Activated CD8-positive, alpha-beta T cell treated with anti-CD3 and anti-CD28 coated beads, Interleukin-2, amount 10 ng/mL, durations not matched to agents 7 days and 5 days (primary cell): Measurements from ENCODE around the gene PPP1R8. TPM values are rescaled to one million over a fixed set of nuclear protein-coding genes. Genes with fewer than 3 reads are reported as not detected.
"Not testable (repeated sequence)": the region's sequence is repeated elsewhere in the genome, so short reads cannot be mapped to it uniquely, and the experiment has no call there.

Experiments
- ATAC-seq: fragments of 150-1000 bp; cut with Tn5 transposase; one replicate; pipeline ENCODE4 v1.10.0; 2021; ENCODE audit warnings: moderate library complexity
- CTCF ChIA-PET: fragments of 350-600 bp; sonication (Branson Sonifier 250); formaldehyde crosslinking; loops from one replicate; lab custom pipeline; 2021; ENCODE audit warnings: antibody characterized with exemption; lab: Charles Lee
- POLR2A ChIA-PET: fragments of 350-600 bp; sonication (Branson Sonifier 250); formaldehyde crosslinking; loops from one replicate; lab custom pipeline; 2021; ENCODE audit warnings: antibody characterized with exemption; lab: Charles Lee
- DNase-seq: peaks from one replicate; pipeline ENCODE4 v3.0.0-alpha.2; 2020
- H3K27ac Mint-ChIP-seq: one replicate; pipeline ENCODE4 v1.8.0; 2021; ENCODE audit warnings: mild to moderate bottlenecking, mixed read lengths
- H3K27me3 Mint-ChIP-seq: one replicate; pipeline ENCODE4 v1.8.0; 2021; ENCODE audit warnings: low read depth, mixed read lengths
- H3K36me3 Mint-ChIP-seq: one replicate; pipeline ENCODE4 v1.8.0; 2021; ENCODE audit warnings: low read depth, mixed read lengths
- H3K4me1 Mint-ChIP-seq: one replicate; pipeline ENCODE4 v1.8.0; 2021; ENCODE audit warnings: low read depth, mixed read lengths
- H3K4me3 Mint-ChIP-seq: one replicate; pipeline ENCODE4 v1.8.0; 2021; ENCODE audit warnings: mild to moderate bottlenecking, mixed read lengths
- H3K9me3 Mint-ChIP-seq: one replicate; pipeline ENCODE4 v1.8.0; 2022; ENCODE audit warnings: mixed read lengths; ENCODE audit not compliant: insufficient read depth
- total RNA-seq, 2 experiments: library from RNA; stranded (reverse); gene quantifications; one replicate each; pipeline ENCODE4 v1.2.3, GENCODE V29; 2021

The PPP1R8 gene
- total RNA-seq, 2 experiments from 2014 or later = 61.4 to 66.6 TPM

DNA sequence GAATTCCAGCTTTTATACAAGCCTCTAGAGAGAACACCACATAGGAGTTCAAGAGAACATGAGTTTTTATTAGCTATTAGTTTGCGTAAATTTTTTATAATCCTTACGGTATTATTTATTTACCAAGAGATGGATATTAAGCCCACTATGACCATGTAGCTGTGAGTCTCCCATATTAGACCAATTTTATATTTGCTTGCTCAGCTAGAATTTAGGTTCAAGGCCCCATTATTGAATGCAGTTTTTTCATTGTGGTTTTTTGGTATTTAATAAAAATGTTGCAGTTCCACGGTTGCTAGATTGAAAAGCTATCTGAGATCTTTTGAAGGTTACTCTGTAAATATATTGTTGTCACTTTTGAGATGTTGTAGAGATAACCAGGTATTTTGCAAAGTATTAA, 2.9 kb downstream of the PPP1R8 start:
- CTCF ChIA-PET = interaction anchor here (0.5 to 2.2 kb wide), 7 partner anchors 10 to 569 kb away, joined by 3 to 7 read pairs (median 3); no protein-coding TSS in a partner anchor
- no peaks in the 10 kb centered on the region for H3K27me3 Mint-ChIP-seq

GRCh38 chr1:27835046-27835445, 4.5 kb downstream of the PPP1R8 start:
- ATAC-seq = no peak
- H3K27me3 Mint-ChIP-seq = no peaks in the 10 kb centered on the region
- H3K36me3 Mint-ChIP-seq = peaks cover 50% of the 10 kb centered on the region
- POLR2A ChIA-PET = interaction anchor here (1.4 kb wide), 1 partner anchor 253 kb away, joined by 4 read pairs; the partner anchor contains the start of gene EYA3
- H3K4me3 Mint-ChIP-seq = no peak overlapping the region
- no peak for DNase-seq
- peaks cover 40% of the 10 kb centered on the region for H3K4me1 Mint-ChIP-seq
- no peaks in the 10 kb centered on the region for H3K9me3 Mint-ChIP-seq
- H3K27ac Mint-ChIP-seq = no peak overlapping the region
- CTCF ChIA-PET = interaction anchor here (0.8 to 2.2 kb wide), 4 partner anchors 23 to 525 kb away, joined by 3 to 7 read pairs (median 4); no protein-coding TSS in a partner anchor

More for the DNA sequence above, 2.9 kb downstream of the PPP1R8 start:
- peaks cover 46% of the 10 kb centered on the region for H3K4me1 Mint-ChIP-seq
- peaks cover 41% of the 10 kb centered on the region for H3K36me3 Mint-ChIP-seq
- H3K27ac Mint-ChIP-seq = no peak overlapping the region
- no peak overlapping the region for H3K4me3 Mint-ChIP-seq
- H3K9me3 Mint-ChIP-seq = no peaks in the 10 kb centered on the region
- ATAC-seq = no peak
- no peak for DNase-seq
- POLR2A ChIA-PET = no interaction called here

DNA sequence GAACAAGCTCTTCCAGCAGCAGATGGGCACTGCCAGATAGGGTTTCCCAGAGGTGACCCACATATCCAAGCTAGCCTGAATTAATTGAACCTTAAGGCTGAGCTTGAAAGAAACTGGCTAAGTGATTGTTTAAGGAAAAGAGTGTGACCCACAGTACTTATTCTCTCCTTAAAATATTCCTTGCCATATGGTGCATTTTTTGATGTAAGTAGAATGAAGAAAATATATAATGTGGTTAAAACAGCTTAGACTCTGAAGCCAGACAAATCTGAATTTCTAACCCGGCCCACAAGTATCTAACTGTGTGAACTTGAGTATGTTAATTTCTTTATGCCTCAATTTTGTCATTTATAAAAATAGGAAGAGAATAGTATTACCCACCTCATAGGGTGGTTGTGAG, 4.9 kb downstream of the PPP1R8 start:
- Mint-ChIP-seq H3K36me3 (peaks cover 54% of the 10 kb centered on the region), H3K4me1 (peaks cover 40% of the 10 kb centered on the region), H3K9me3 (no peaks in the 10 kb centered on the region), H3K4me3 (no peak overlapping the region), H3K27me3 (no peaks in the 10 kb centered on the region), H3K27ac (no peak overlapping the region)
- CTCF ChIA-PET = interaction anchor here (0.8 to 2.2 kb wide), 6 partner anchors 22 to 524 kb away, joined by 3 to 7 read pairs (median 4); no protein-coding TSS in a partner anchor
- no peak for DNase-seq
- ATAC-seq = no peak
- POLR2A ChIA-PET = interaction anchor here (0.8 to 1.4 kb wide), 2 partner anchors 226 to 253 kb away, joined by 4 read pairs; partner anchors contain the start of gene EYA3

- no peak overlapping the region for H3K27ac Mint-ChIP-seq
- peaks cover 51% of the 10 kb centered on the region for H3K36me3 Mint-ChIP-seq
- ChIA-PET POLR2A (no interaction called here), CTCF (interaction anchor here (3.0 kb wide), 1 partner anchor 7 kb away, joined by 11 read pairs; no protein-coding TSS in a partner anchor)
- no peaks in the 10 kb centered on the region for H3K27me3 Mint-ChIP-seq
- H3K4me3 Mint-ChIP-seq = no peak overlapping the region
- H3K4me1 Mint-ChIP-seq = no peaks in the 10 kb centered on the region
- DNase-seq (no peak), ATAC-seq (no peak)
- no peaks in the 10 kb centered on the region for H3K9me3 Mint-ChIP-seq
Measured at GRCh38 chr1:27849951-27850350, 19.4 kb downstream of the PPP1R8 start.

GRCh38 chr1:27855085-27855484, 24.5 kb downstream of the PPP1R8 start:
- no peak overlapping the region for H3K27ac Mint-ChIP-seq
- DNase-seq (no peak), ATAC-seq (no peak)
- H3K27me3 Mint-ChIP-seq = no peaks in the 10 kb centered on the region
- no peaks in the 10 kb centered on the region for H3K9me3 Mint-ChIP-seq
- H3K36me3 Mint-ChIP-seq = peaks cover 17% of the 10 kb centered on the region
- ChIA-PET CTCF (no interaction called here), POLR2A (no interaction called here)
- H3K4me3 Mint-ChIP-seq = no peak overlapping the region
- H3K4me1 Mint-ChIP-seq = peaks cover 15% of the 10 kb centered on the region

- H3K4me3 Mint-ChIP-seq = no peak overlapping the region
- ChIA-PET CTCF (interaction anchor here (0.9 to 3.1 kb wide), 21 partner anchors 8 to 352 kb away, joined by 3 to 41 read pairs (median 7); partner anchors contain the start of gene EYA3), POLR2A (no interaction called here)
- H3K27me3 Mint-ChIP-seq = no peaks in the 10 kb centered on the region
- H3K4me1 Mint-ChIP-seq = peaks cover 15% of the 10 kb centered on the region
- ATAC-seq (no peak), DNase-seq (no peak)
- H3K36me3 Mint-ChIP-seq = peaks cover 2% of the 10 kb centered on the region
- H3K9me3 Mint-ChIP-seq = no peaks in the 10 kb centered on the region
- peak overlapping the region; percentile 13 for H3K27ac Mint-ChIP-seq
Measured at GRCh38 chr1:27856561-27857343, 26.2 kb downstream of the PPP1R8 start.

DNA sequence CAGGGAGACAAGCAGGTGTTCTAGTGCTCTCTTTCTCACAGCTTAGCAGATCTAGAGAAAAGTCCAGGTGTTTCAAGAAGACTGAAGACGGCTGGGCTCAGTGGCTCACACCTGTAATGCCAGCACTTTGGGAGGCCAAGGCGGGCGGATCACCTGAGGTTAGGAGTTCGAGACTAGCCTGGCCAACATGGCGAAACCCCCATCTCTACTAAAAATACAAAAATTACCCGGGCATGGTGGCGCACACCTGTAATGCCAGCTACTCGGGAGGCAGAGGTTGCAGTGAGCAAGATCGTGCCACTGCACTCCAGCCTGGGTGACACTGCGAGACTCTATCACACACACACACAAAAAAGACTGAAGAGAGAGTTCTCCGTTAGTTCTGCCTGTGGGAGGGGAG, 27.0 kb downstream of the PPP1R8 start:
- POLR2A ChIA-PET, H3K36me3 Mint-ChIP-seq, DNase-seq, H3K27me3 Mint-ChIP-seq, H3K27ac Mint-ChIP-seq, H3K4me3 Mint-ChIP-seq, H3K9me3 Mint-ChIP-seq, ATAC-seq: not testable (repeated sequence)
- peaks cover 15% of the 10 kb centered on the region for H3K4me1 Mint-ChIP-seq
- CTCF ChIA-PET = interaction anchor here (0.6 to 3.1 kb wide), 32 partner anchors 9 to 351 kb away, joined by 3 to 41 read pairs (median 4); partner anchors contain the start of genes EYA3 and THEMIS2

- no peaks in the 10 kb centered on the region for H3K27me3 Mint-ChIP-seq
- no peaks in the 10 kb centered on the region for H3K36me3 Mint-ChIP-seq
- CTCF ChIA-PET = interaction anchor here (0.6 to 3.1 kb wide), 34 partner anchors 8 to 351 kb away, joined by 3 to 41 read pairs (median 4); partner anchors contain the start of genes EYA3 and THEMIS2
- peaks cover 22% of the 10 kb centered on the region for H3K4me1 Mint-ChIP-seq
- POLR2A ChIA-PET = no interaction called here
- H3K4me3 Mint-ChIP-seq = no peak overlapping the region
- H3K9me3 Mint-ChIP-seq = no peaks in the 10 kb centered on the region
- DNase-seq (peak; percentile 90), ATAC-seq (peak; percentile 96)
- H3K27ac Mint-ChIP-seq = peak overlapping the region; percentile 80
Measured at GRCh38 chr1:27858072-27858948, 27.7 kb downstream of the PPP1R8 start.

DNA sequence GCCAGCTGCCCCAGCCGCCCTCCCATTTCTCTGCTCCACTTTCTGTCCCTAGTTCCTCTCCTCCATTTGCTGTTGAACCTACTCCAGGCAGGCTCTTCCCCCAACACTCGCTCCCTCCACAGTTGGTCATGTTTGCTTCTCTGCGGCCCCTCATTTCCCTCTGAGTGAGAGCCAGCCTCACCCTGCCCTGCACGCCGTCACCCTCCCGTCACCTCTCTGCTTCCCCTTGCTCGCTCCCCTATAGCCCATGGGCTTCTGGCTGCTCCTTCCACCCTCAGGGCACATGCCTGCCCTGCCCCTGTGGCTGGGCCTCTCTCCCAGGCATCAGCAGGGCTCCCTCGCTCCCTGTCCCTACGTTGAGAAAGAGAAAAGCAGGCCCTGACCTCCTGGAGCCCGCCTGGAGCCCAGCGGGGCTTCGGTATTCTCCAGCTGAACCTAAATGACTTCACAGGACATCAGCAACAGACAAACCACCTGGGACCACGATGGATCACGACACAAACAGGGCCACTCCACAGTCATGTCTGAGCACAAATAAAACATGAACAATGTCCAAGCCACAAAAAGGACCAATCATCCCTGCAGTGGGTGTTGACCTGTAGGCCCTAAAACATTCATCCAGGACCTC, 28.5 kb downstream of the PPP1R8 start:
- no peak for DNase-seq
- ATAC-seq = no peak
- no peaks in the 10 kb centered on the region for H3K36me3 Mint-ChIP-seq
- H3K9me3 Mint-ChIP-seq = no peaks in the 10 kb centered on the region
- no peaks in the 10 kb centered on the region for H3K27me3 Mint-ChIP-seq
- ChIA-PET POLR2A (no interaction called here), CTCF (interaction anchor here (0.7 to 3.1 kb wide), 8 partner anchors 8 to 350 kb away, joined by 3 to 41 read pairs (median 7); partner anchors contain the start of gene EYA3)
- H3K27ac Mint-ChIP-seq = peak overlapping the region; percentile 80
- no peak overlapping the region for H3K4me3 Mint-ChIP-seq
- peaks cover 29% of the 10 kb centered on the region for H3K4me1 Mint-ChIP-seq

GRCh38 chr1:27861436-27861835, 30.9 kb downstream of the PPP1R8 start:
- ATAC-seq = no peak
- H3K4me1 Mint-ChIP-seq = peaks cover 45% of the 10 kb centered on the region
- H3K27ac Mint-ChIP-seq = no peak overlapping the region
- no peaks in the 10 kb centered on the region for H3K9me3 Mint-ChIP-seq
- H3K4me3 Mint-ChIP-seq = no peak overlapping the region
- POLR2A ChIA-PET = no interaction called here
- DNase-seq = no peak
- H3K36me3 Mint-ChIP-seq = no peaks in the 10 kb centered on the region
- CTCF ChIA-PET = no interaction called here
- H3K27me3 Mint-ChIP-seq = no peaks in the 10 kb centered on the region

DNA sequence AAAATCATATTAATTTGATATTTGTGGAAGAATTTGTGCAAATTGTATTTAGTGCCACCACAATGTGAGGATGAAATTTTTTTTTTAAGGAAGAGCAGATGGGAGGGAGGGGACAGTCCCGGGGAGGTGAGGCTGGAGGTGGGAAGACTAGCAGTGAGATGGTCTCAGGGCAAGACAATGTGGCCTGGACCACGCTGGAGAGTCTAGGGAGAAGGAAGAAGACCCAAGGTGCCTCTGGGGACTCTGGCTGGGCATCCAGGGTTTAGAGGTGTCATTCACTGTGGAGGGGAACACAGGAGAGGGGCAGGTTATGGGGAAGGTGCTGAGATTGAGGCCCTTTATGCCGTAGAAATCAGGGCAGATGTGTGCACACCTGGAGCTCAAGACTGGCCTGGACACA, 31.4 kb downstream of the PPP1R8 start:
- POLR2A ChIA-PET = no interaction called here
- H3K27ac Mint-ChIP-seq = no peak overlapping the region
- CTCF ChIA-PET = no interaction called here

More for the DNA sequence above, 31.4 kb downstream of the PPP1R8 start:
- Mint-ChIP-seq H3K36me3 (no peaks in the 10 kb centered on the region), H3K27me3 (no peaks in the 10 kb centered on the region), H3K4me3 (no peak overlapping the region), H3K4me1 (peaks cover 47% of the 10 kb centered on the region), H3K9me3 (no peaks in the 10 kb centered on the region)
- no peak for ATAC-seq
- no peak for DNase-seq
